ENCODE measurements around the gene MAP4K2.

DNA sequence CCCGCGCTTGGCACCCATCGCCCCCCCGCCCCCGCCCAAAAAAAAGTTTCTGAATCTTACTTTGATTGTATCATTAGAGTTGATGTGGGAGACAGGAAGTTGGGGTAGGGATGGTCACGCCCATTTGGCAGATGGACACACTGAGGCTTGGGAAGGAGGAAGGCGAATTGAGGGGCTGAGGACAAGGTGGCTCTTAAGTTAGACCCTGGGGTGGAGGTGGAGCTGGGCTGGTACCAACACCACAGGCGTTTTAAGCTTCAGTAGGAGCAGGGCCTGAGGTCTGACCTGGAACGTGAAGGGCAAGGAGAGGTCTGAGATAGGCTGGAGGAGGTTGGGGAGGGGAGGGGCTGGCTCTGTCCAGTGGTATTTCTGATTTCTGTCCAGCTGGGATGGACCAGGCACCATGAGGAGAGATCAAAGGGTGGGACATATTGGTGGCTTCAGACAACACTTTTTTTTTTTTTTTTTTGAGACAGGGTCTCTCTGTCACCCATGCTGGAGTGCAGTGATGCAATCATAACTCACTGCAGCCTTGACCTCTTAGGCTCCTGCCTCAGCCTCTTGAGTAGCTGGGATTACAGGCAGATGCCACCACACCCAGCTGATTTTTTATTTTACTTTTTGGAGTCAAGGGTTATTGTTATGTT is 42.2 kb upstream of the MAP4K2 start:
- TF ChIP-seq EZH2phosphoT487 (IDR thresholded peaks at IDR 0.05; ENCODE audit: low read length) = no peak
- TF ChIP-seq, protein P1, sequence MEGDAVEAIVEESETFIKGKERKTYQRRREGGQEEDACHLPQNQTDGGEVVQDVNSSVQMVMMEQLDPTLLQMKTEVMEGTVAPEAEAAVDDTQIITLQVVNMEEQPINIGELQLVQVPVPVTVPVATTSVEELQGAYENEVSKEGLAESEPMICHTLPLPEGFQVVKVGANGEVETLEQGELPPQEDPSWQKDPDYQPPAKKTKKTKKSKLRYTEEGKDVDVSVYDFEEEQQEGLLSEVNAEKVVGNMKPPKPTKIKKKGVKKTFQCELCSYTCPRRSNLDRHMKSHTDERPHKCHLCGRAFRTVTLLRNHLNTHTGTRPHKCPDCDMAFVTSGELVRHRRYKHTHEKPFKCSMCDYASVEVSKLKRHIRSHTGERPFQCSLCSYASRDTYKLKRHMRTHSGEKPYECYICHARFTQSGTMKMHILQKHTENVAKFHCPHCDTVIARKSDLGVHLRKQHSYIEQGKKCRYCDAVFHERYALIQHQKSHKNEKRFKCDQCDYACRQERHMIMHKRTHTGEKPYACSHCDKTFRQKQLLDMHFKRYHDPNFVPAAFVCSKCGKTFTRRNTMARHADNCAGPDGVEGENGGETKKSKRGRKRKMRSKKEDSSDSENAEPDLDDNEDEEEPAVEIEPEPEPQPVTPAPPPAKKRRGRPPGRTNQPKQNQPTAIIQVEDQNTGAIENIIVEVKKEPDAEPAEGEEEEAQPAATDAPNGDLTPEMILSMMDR (IDR thresholded peaks at IDR 0.05; ENCODE audit: low read length) = no peak

Measured in MM.1S (cell line).